Activated CD4-positive, alpha-beta memory T cell treated with anti-CD3 and anti-CD28 coated beads, Interleukin-2, amount 10 ng/mL, durations not matched to agents 7 days and 5 days (primary cell): Measurements from ENCODE around the gene ITGAL. TPM values are rescaled to one million over a fixed set of nuclear protein-coding genes. Genes with fewer than 3 reads are reported as not detected.
A peak's percentile ranks its signal among the peaks of the same experiment; 100 is the strongest.
"Not testable (repeated sequence)": the region's sequence is repeated elsewhere in the genome, so short reads cannot be mapped to it uniquely, and the experiment has no call there.

Source experiments
- CTCF ChIA-PET: fragments of 350-600 bp; sonication (Branson Sonifier 250); formaldehyde crosslinking; loops from one replicate; lab custom pipeline; 2021; ENCODE audit warnings: antibody characterized with exemption, inconsistent platforms; lab: Charles Lee
- POLR2A ChIA-PET: fragments of 350-600 bp; sonication (Branson Sonifier 250); formaldehyde crosslinking; loops from one replicate; lab custom pipeline; 2021; ENCODE audit warnings: antibody characterized with exemption; lab: Charles Lee
- DNase-seq: peaks from one replicate; pipeline ENCODE4 v3.0.0-alpha.2; 2020
- H3K27ac Mint-ChIP-seq: one replicate; pipeline ENCODE4 v1.8.0; 2021; ENCODE audit warnings: mild to moderate bottlenecking, mixed read lengths
- H3K27me3 Mint-ChIP-seq: one replicate; pipeline ENCODE4 v1.8.0; 2021; ENCODE audit warnings: mixed read lengths
- H3K36me3 Mint-ChIP-seq: one replicate; pipeline ENCODE4 v1.8.0; 2021; ENCODE audit warnings: low read depth, mixed read lengths
- H3K4me1 Mint-ChIP-seq: one replicate; pipeline ENCODE4 v1.8.0; 2021; ENCODE audit warnings: mixed read lengths
- H3K4me3 Mint-ChIP-seq: one replicate; pipeline ENCODE4 v1.8.0; 2021; ENCODE audit warnings: mild to moderate bottlenecking, mixed read lengths
- H3K9me3 Mint-ChIP-seq: one replicate; pipeline ENCODE4 v1.8.0; 2021; ENCODE audit warnings: mixed read lengths
- total RNA-seq, 2 experiments: library from RNA; stranded (reverse); gene quantifications; one replicate each; pipeline ENCODE4 v1.2.3, GENCODE V29; 2021

ITGAL gene
- total RNA-seq, 2 experiments from 2014 or later, result 583 to 586 TPM

- H3K4me1 Mint-ChIP-seq, result peaks cover 47% of the 10 kb centered on the region
- no peak for DNase-seq
- POLR2A ChIA-PET, result interaction anchor here (1.0 to 3.9 kb wide), 5 partner anchors 13 to 72 kb away, joined by 3 to 20 read pairs (median 15); partner anchors contain the start of genes ZNF688, ZNF764 and ZNF785
- H3K9me3 Mint-ChIP-seq, result no peaks in the 10 kb centered on the region
- peaks cover 27% of the 10 kb centered on the region for H3K36me3 Mint-ChIP-seq
- H3K4me3 Mint-ChIP-seq, result no peak overlapping the region
- H3K27me3 Mint-ChIP-seq, result no peaks in the 10 kb centered on the region
- CTCF ChIA-PET, result interaction anchor here (0.6 to 4.2 kb wide), 8 partner anchors 27 to 100 kb away, joined by 3 to 18 read pairs (median 4); partner anchors contain the start of genes DCTPP1, ZNF688 and ZNF764
- peak overlapping the region; percentile 26 for H3K27ac Mint-ChIP-seq
Observed at GRCh38 chr16:30530163-30531037, 57.9 kb downstream of the ITGAL start.

DNA sequence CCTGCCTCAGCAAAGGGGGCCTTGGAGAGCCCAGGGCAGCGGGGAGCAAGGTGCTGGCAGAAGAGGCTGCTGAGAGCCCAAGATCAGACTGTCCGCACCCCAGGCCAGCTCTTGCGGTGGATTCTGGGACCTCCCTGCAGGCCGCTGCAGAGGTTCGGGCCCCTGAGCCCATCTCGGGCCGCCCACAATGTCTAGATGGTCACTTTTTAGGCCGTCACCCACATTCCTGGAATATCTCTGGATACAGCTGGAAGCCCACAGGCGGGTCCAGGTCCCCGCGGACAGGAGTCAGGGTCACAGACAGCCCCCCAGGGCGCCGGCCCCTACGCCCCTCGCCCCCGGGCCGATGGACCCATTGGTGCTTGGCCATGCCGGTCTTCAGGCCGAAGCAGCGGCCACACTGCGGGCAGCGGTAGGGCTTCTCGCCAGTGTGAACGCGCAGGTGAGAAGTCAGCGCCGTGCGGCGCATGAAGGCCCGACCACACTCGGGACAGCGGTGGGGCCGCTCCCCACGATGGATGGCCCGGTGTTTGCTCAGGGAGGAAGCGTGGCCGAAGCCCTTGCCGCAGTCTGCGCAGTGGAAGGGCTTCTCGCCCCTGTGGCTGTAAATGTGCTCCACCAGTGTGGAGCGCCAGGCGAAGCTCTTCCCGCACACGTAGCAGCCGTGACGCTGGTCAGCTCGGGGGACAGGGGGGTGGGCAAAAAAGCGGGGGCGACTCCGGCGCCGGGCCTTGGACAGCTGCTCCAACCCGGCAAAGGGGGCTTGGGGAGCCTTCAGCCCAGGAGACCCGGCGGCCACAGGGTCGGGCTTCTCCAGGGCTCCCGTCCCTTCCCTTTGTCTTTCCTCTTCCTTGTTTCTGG, 60.0 kb downstream of the ITGAL start:
- CTCF ChIA-PET, result no interaction called here
- peaks cover 34% of the 10 kb centered on the region for H3K36me3 Mint-ChIP-seq
- no peak for DNase-seq
- H3K9me3 Mint-ChIP-seq, result no peaks in the 10 kb centered on the region
- H3K4me1 Mint-ChIP-seq, result peaks cover 58% of the 10 kb centered on the region
- POLR2A ChIA-PET, result interaction anchor here (0.9 to 4.9 kb wide), 5 partner anchors 10 to 34 kb away, joined by 3 to 189 read pairs (median 53); partner anchors contain the start of gene ZNF764
- H3K27me3 Mint-ChIP-seq, result no peaks in the 10 kb centered on the region
- H3K4me3 Mint-ChIP-seq, result peak overlapping the region; percentile 87
- peak overlapping the region; percentile 54 for H3K27ac Mint-ChIP-seq

- no peaks in the 10 kb centered on the region for H3K9me3 Mint-ChIP-seq
- ChIA-PET CTCF (interaction anchor here (0.6 to 4.1 kb wide), 6 partner anchors 19 to 82 kb away, joined by 4 to 90 read pairs (median 12); partner anchors contain the start of gene ZNF764), POLR2A (interaction anchor here (1.2 to 4.9 kb wide), 10 partner anchors 10 to 96 kb away, joined by 3 to 189 read pairs (median 36); partner anchors contain the start of genes ZNF688, ZNF764 and ZNF785)
- peaks cover 38% of the 10 kb centered on the region for H3K36me3 Mint-ChIP-seq
- peak overlapping the region; percentile 87 for H3K4me3 Mint-ChIP-seq
- DNase-seq, result no peak
- peak overlapping the region; percentile 54 for H3K27ac Mint-ChIP-seq
- H3K27me3 Mint-ChIP-seq, result no peaks in the 10 kb centered on the region
- H3K4me1 Mint-ChIP-seq, result peaks cover 56% of the 10 kb centered on the region
Observed at GRCh38 chr16:30533146-30533522, 60.6 kb downstream of the ITGAL start.

DNA sequence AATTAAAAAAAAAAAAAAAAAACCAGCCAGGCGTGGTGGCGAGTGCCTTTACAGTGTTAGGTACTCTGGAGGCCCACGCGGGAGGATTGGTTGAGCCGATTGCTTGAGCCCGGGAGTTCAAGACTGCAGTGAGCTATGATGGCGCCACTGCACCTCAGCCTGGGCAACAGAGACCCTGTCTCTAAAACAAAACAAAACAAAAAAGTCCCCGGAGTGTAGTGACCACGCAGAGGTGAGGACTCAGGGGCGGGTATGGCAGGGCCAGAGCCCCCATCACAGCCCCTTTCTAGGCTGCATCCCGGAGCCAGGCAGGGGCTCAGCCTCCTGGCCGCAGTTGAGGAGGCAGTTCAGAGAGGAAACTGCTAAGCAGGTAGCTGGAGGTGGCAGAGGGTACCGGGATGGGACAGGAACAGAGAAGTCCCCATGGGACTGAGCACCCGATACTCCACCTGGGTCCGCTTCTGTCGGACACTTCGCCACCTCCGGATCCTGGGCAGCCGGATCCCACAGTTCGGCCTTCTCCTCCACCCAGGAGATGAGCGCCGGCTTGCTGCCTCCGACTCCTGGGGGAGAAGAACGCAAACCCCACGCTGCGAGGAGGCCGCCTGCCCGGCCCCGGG, 61.3 kb downstream of the ITGAL start:
- Mint-ChIP-seq H3K27ac (peak overlapping the region; percentile 97), H3K27me3 (no peaks in the 10 kb centered on the region), H3K4me1 (peaks cover 51% of the 10 kb centered on the region), H3K4me3 (peak overlapping the region; percentile 87), H3K36me3 (peaks cover 38% of the 10 kb centered on the region), H3K9me3 (no peaks in the 10 kb centered on the region)
- peak; percentile 43 for DNase-seq
- ChIA-PET CTCF (interaction anchor here (0.6 to 4.1 kb wide), 12 partner anchors 10 to 160 kb away, joined by 3 to 90 read pairs (median 7); partner anchors contain the start of genes DCTPP1, ZNF689 and ZNF764), POLR2A (interaction anchor here (0.9 to 4.9 kb wide), 22 partner anchors 9 to 214 kb away, joined by 3 to 189 read pairs (median 16); partner anchors contain the start of genes FBRS, ITGAL, PHKG2 and ZNF48)

- Mint-ChIP-seq H3K27me3 (no peaks in the 10 kb centered on the region), H3K4me3 (peak within 1 kb of the TSS; percentile 87), H3K9me3 (no peaks in the 10 kb centered on the region), H3K27ac (peak within 1 kb of the TSS; percentile 97), H3K4me1 (peaks cover 45% of the 10 kb centered on the region), H3K36me3 (peaks cover 38% of the 10 kb centered on the region)
- ChIA-PET CTCF (interaction anchor here (0.9 to 4.1 kb wide), 31 partner anchors 7 to 280 kb away, joined by 3 to 90 read pairs (median 6); partner anchors contain the start of genes DCTPP1, ITGAL, ZNF688 and ZNF689), POLR2A (interaction anchor here (0.9 to 4.9 kb wide), 39 partner anchors 9 to 469 kb away, joined by 3 to 189 read pairs (median 8); partner anchors contain the start of genes ALDOA, DCTPP1, FBRS and ITGAL)
- peak; percentile 93 for DNase-seq
Observed at GRCh38 chr16:30534368-30535105, 62.0 kb downstream of the ITGAL start, which contains the start of gene ZNF747. ZNF747 (minus strand) TSS chr16:30534858; CDS start chr16:30534679, 179 bp downstream.

DNA sequence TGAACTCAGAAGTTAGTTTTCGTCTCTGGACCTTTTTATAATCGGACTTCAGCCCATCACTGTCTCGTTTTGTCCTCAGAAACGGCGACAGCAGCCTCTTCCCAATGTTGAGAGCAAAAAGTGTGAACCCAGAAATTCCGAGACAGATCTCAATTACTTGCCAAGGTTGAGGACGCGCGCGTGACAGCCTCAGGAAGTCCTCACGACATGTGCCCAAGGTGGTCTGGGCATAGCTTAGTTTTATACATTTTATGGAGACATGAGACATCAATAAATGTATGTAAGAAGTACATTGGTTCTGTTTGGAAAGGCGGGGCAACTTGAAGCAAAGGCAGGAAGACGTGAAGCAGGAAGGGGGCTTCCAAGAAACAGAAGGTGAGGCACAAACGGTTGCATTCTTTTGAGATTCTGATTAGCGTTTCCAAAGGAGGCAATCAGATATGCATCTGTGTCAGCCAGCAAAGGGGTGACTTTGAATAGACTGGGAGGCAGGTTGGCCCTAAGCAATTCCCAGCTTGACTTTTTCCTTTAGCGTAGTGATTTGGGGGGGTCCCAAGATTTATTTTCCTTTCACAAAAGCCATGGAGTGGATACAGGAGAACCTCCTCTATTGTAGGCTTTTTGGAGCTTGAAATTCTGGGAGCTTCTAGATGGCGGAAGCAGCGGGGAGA, 62.7 kb downstream of the ITGAL start:
- H3K27ac Mint-ChIP-seq, result peak overlapping the region; percentile 97
- no peak for DNase-seq
- H3K4me1 Mint-ChIP-seq, result peaks cover 42% of the 10 kb centered on the region
- H3K9me3 Mint-ChIP-seq, result no peaks in the 10 kb centered on the region
- peaks cover 38% of the 10 kb centered on the region for H3K36me3 Mint-ChIP-seq
- ChIA-PET POLR2A (interaction anchor here (0.5 to 4.9 kb wide), 44 partner anchors 8 to 582 kb away, joined by 3 to 189 read pairs (median 8); partner anchors contain the start of genes ALDOA, DCTPP1, FBRS and ITGAL), CTCF (interaction anchor here (0.7 to 4.1 kb wide), 38 partner anchors 8 to 279 kb away, joined by 3 to 90 read pairs (median 6); partner anchors contain the start of genes DCTPP1, ITGAL, ZNF688 and ZNF689)
- H3K4me3 Mint-ChIP-seq, result peak overlapping the region; percentile 87
- H3K27me3 Mint-ChIP-seq, result no peaks in the 10 kb centered on the region

- Mint-ChIP-seq H3K9me3 (no peaks in the 10 kb centered on the region), H3K4me1 (peaks cover 37% of the 10 kb centered on the region), H3K4me3 (peak overlapping the region; percentile 87), H3K27me3 (no peaks in the 10 kb centered on the region), H3K27ac (peak overlapping the region; percentile 97), H3K36me3 (peaks cover 36% of the 10 kb centered on the region)
- DNase-seq, result peak; percentile 74
- CTCF ChIA-PET, result interaction anchor here (0.7 to 4.1 kb wide), 37 partner anchors 8 to 279 kb away, joined by 3 to 90 read pairs (median 6); partner anchors contain the start of genes DCTPP1, ITGAL, ZNF688 and ZNF689
- POLR2A ChIA-PET, result interaction anchor here (0.5 to 4.9 kb wide), 40 partner anchors 8 to 582 kb away, joined by 3 to 189 read pairs (median 8); partner anchors contain the start of genes ALDOA, DCTPP1, FBRS and ITGAL
Observed at GRCh38 chr16:30535777-30536190, 63.2 kb downstream of the ITGAL start.

GRCh38 chr16:30536391-30537024, 64.0 kb downstream of the ITGAL start:
- Mint-ChIP-seq H3K4me3 (peak overlapping the region; percentile 87), H3K4me1 (peaks cover 32% of the 10 kb centered on the region), H3K27ac (peak overlapping the region; percentile 97), H3K36me3 (peaks cover 28% of the 10 kb centered on the region)
- ChIA-PET POLR2A (interaction anchor here (1.3 to 4.9 kb wide), 19 partner anchors 9 to 163 kb away, joined by 3 to 189 read pairs (median 20); partner anchors contain the start of genes DCTPP1, FBRS, ITGAL and SRCAP), CTCF (interaction anchor here (0.6 to 4.1 kb wide), 23 partner anchors 9 to 1091 kb away, joined by 4 to 90 read pairs (median 9); partner anchors contain the start of genes DCTPP1, ITGAL, ZNF688 and ZNF689)
- not testable (repeated sequence) for DNase-seq, H3K27me3 Mint-ChIP-seq, H3K9me3 Mint-ChIP-seq

- Mint-ChIP-seq H3K27ac (no peak overlapping the region), H3K27me3 (no peaks in the 10 kb centered on the region), H3K36me3 (peaks cover 17% of the 10 kb centered on the region), H3K4me3 (no peak overlapping the region), H3K4me1 (peaks cover 24% of the 10 kb centered on the region), H3K9me3 (no peaks in the 10 kb centered on the region)
- CTCF ChIA-PET, result interaction anchor here (0.6 to 1.2 kb wide), 2 partner anchors 40 to 130 kb away, joined by 3 read pairs; no protein-coding TSS in a partner anchor
- no peak for DNase-seq
- POLR2A ChIA-PET, result interaction anchor here (1.3 kb wide), 1 partner anchor 32 kb away, joined by 3 read pairs; the partner anchor contains the start of gene ZNF688
Observed at GRCh38 chr16:30539000-30539964, 66.7 kb downstream of the ITGAL start.
